Keratinocyte (primary cell): ENCODE results near the gene NR1I2. TPM values are rescaled to one million over a fixed set of nuclear protein-coding genes. Genes with fewer than 3 reads are reported as not detected.

Source experiments
- DNase-seq: peaks from one replicate; pipeline ENCODE4 v3.0.0-alpha.2; 2011; ENCODE audit warnings: low read depth, missing footprints, low spot score
- FAIRE-seq: peaks from 2 replicates; lab custom pipeline; 2011; peaks lifted over from hg19 to GRCh38; lab: Jason Lieb, UNC
- H2AFZ ChIP-seq: 2 replicates; pipeline ENCODE4 v1.6.0; 2012; ENCODE audit warnings: low read length, control low read depth, inconsistent platforms; ENCODE audit not compliant: control insufficient read depth
- H3K27ac ChIP-seq: 2 replicates; pipeline ENCODE4 v1.5.1; 2011; ENCODE audit warnings: low read length; ENCODE audit not compliant: control insufficient read depth, insufficient read depth
- H3K27me3 ChIP-seq: 3 replicates; pipeline ENCODE4 v1.6.0; 2011; ENCODE audit warnings: low read length; ENCODE audit not compliant: control insufficient read depth, insufficient read depth; ENCODE audit errors: extremely low read depth
- H3K36me3 ChIP-seq, 2 experiments: 2 replicates in 1 of 2; 3 replicates in 1 of 2; pipeline ENCODE4 v1.5.1; 2011; ENCODE audit warnings: low read length in 2 of 2, mild to moderate bottlenecking in 1 of 2; ENCODE audit not compliant: control insufficient read depth in 2 of 2, insufficient read depth in 2 of 2; ENCODE audit errors: extremely low read depth in 1 of 2
- H3K4me1 ChIP-seq: 3 replicates; pipeline ENCODE4 v1.5.1; 2011; ENCODE audit warnings: low read length; ENCODE audit not compliant: control insufficient read depth, insufficient read depth; ENCODE audit errors: extremely low read depth
- H3K4me2 ChIP-seq: 3 replicates; pipeline ENCODE4 v1.6.0; 2011; ENCODE audit warnings: low read depth, low read length; ENCODE audit not compliant: control insufficient read depth, insufficient read depth; ENCODE audit errors: extremely low read depth
- H3K4me3 ChIP-seq, 3 experiments: fragments of 200-600 bp in 1 of 3; sonication (generic) in 1 of 3; 2 replicates in 2 of 3; 3 replicates in 1 of 3; pipeline ENCODE4 v1.5.1; 2011 to 2016; ENCODE audit warnings: low read length in 3 of 3, mild to moderate bottlenecking in 3 of 3, control low read depth in 2 of 3, inconsistent platforms in 1 of 3, low read depth in 1 of 3, mixed read lengths in 1 of 3, mixed run types in 1 of 3, moderate library complexity in 1 of 3; ENCODE audit not compliant: control insufficient read depth in 2 of 3, insufficient read depth in 2 of 3; ENCODE audit errors: extremely low read depth in 1 of 3
- H3K79me2 ChIP-seq: 2 replicates; pipeline ENCODE4 v1.6.0; 2012; ENCODE audit warnings: low read length; ENCODE audit not compliant: control insufficient read depth, insufficient read depth
- H3K9ac ChIP-seq: 3 replicates; pipeline ENCODE4 v1.6.0; 2011; ENCODE audit warnings: low read length; ENCODE audit not compliant: control insufficient read depth, insufficient read depth; ENCODE audit errors: extremely low read depth
- H3K9me1 ChIP-seq: 3 replicates; pipeline ENCODE4 v1.6.0; 2011; ENCODE audit warnings: low read length; ENCODE audit not compliant: control insufficient read depth, insufficient read depth; ENCODE audit errors: extremely low read depth
- H3K9me3 ChIP-seq: 2 replicates; pipeline ENCODE4 v1.5.1; 2012; ENCODE audit warnings: low read depth, low read length; ENCODE audit not compliant: control insufficient read depth
- H4K20me1 ChIP-seq: 3 replicates; pipeline ENCODE4 v1.6.0; 2011; ENCODE audit warnings: low read length; ENCODE audit not compliant: control insufficient read depth, insufficient read depth; ENCODE audit errors: extremely low read depth
- CTCF ChIP-seq, 3 experiments: IDR thresholded peaks in 1 of 3; conservative IDR thresholded peaks in 1 of 3; optimal IDR thresholded peaks in 1 of 3; 2 replicates in 2 of 3; 3 replicates in 1 of 3; pipeline versions ENCODE3 to v1.5.1; 2011; ENCODE audit warnings: low read length in 3 of 3, mild to moderate bottlenecking in 3 of 3, moderate library complexity in 2 of 3, control low read depth in 1 of 3, inconsistent platforms in 1 of 3; ENCODE audit not compliant: insufficient read depth in 2 of 3; ENCODE audit errors: extremely low read depth in 1 of 3
- EZH2 ChIP-seq: IDR thresholded peaks from one replicate; pipeline ENCODE4 v1.6.1; 2012; ENCODE audit warnings: inconsistent platforms, mild to moderate bottlenecking, low read length, moderate library complexity
- dilution Hi-C: fragments of 300-500 bp; cut with MboI; formaldehyde crosslinking; loops from one replicate; pipeline ENCODE4 v1.7.0; 2020; ENCODE audit warnings: low sequenced_read_pairs; ENCODE audit not compliant: extremely low pct_ligation_motif_present
- polyA plus RNA-seq, 5 experiments: library from polyadenylated mRNA; depleted of rRNA in 3 of 5; stranded (reverse) in 3 of 5; stranded (forward) in 1 of 5; unstranded in 1 of 5; fragments of >200 nt; gene quantifications; 1 replicate in 1 of 5; 2 replicates in 3 of 5; 3 replicates in 1 of 5; pipeline versions ENCODE4 v1.2.1 to v1.2.3, GENCODE V29; 2011 to 2012; ENCODE audit warnings: missing spikeins in 2 of 5, low read depth in 1 of 5, low replicate concordance in 1 of 5

NR1I2 gene
- polyA plus RNA-seq, 1 donor (not counting 4 experiments of a cell fraction or from before 2014, with no cell fraction given): not detected

GRCh38 chr3:119861681-119862080 is 79.8 kb downstream of the NR1I2 start:
- H3K4me1 ChIP-seq: no peaks in the 10 kb centered on the region
- peaks cover 6% of the 10 kb centered on the region for H3K79me2 ChIP-seq
- H3K9me1 ChIP-seq: no peaks in the 10 kb centered on the region
- no peak overlapping the region for H3K27ac ChIP-seq
- H2AFZ ChIP-seq: no peak overlapping the region
- H3K9ac ChIP-seq: no peak overlapping the region
- H3K9me3 ChIP-seq: no peaks in the 10 kb centered on the region
- no peak overlapping the region for H3K4me2 ChIP-seq
- TF ChIP-seq EZH2 (no peak), CTCF (optimal IDR thresholded peaks at IDR 0.05 in 1 of 3, IDR thresholded peaks at IDR 0.05 in 1 of 3, conservative IDR thresholded peaks at IDR 0.05 in 1 of 3; ENCODE audit: extremely low read depth in 1 of 3, insufficient read depth in 2 of 3, low read length in 3 of 3) (no peak)
- no peaks in the 10 kb centered on the region for H3K27me3 ChIP-seq
- no peak for FAIRE-seq
- no peaks in the 10 kb centered on the region for H4K20me1 ChIP-seq
- no peak overlapping the region for H3K4me3 ChIP-seq
- no peak for DNase-seq
- dilution Hi-C loops: no loop called here
- H3K36me3 ChIP-seq: peaks cover 13 to 17% of the 10 kb centered on the region in 2 experiments

GRCh38 chr3:119862616-119863015 is 80.7 kb downstream of the NR1I2 start:
- dilution Hi-C loops: no loop called here
- FAIRE-seq: no peak
- TF ChIP-seq CTCF (optimal IDR thresholded peaks at IDR 0.05 in 1 of 3, IDR thresholded peaks at IDR 0.05 in 1 of 3, conservative IDR thresholded peaks at IDR 0.05 in 1 of 3; ENCODE audit: extremely low read depth in 1 of 3, insufficient read depth in 2 of 3, low read length in 3 of 3): no peak
- TF ChIP-seq EZH2: no peak

More at GRCh38 chr3:119862616-119863015, 80.7 kb downstream of the NR1I2 start:
- Histone ChIP-seq H3K9ac (no peak overlapping the region), H3K36me3 (peaks cover 13 to 17% of the 10 kb centered on the region in 2 experiments), H3K4me1 (no peaks in the 10 kb centered on the region), H3K4me2 (no peak overlapping the region), H3K27me3 (no peaks in the 10 kb centered on the region), H3K27ac (no peak overlapping the region), H4K20me1 (no peaks in the 10 kb centered on the region), H3K79me2 (peaks cover 6% of the 10 kb centered on the region), H3K9me3 (no peaks in the 10 kb centered on the region), H3K4me3 (no peak overlapping the region), H3K9me1 (no peaks in the 10 kb centered on the region), H2AFZ (no peak overlapping the region)
- DNase-seq: no peak
